Naive thymus-derived CD8-positive, alpha-beta T cell (primary cell): ENCODE data around the gene NBEAL1. TPM values are rescaled to one million over a fixed set of nuclear protein-coding genes. Genes with fewer than 3 reads are reported as not detected.
A peak's percentile ranks its signal among the peaks of the same experiment; 100 is the strongest.
"Not testable (repeated sequence)": the region's sequence is repeated elsewhere in the genome, so short reads cannot be mapped to it uniquely, and the experiment has no call there.

Experiments
- ATAC-seq, 2 donors: fragments of 150-1000 bp; cut with Tn5 transposase in 1 of 2; sonication (Bioruptor Pico), chemical (Tn5 transposase) in 1 of 2; 1 replicate in 1 of 2; 2 replicates in 1 of 2; pipeline ENCODE4 v1.10.0; 2021; ENCODE audit warnings: mild to moderate bottlenecking in 2 of 2, moderate library complexity in 2 of 2
- POLR2A ChIA-PET: fragments of 350-600 bp; sonication (Branson Sonifier 250); formaldehyde crosslinking; loops from one replicate; lab custom pipeline; 2021; ENCODE audit warnings: antibody characterized with exemption; lab: Charles Lee
- DNase-seq, 10 donors: peaks; one replicate each; pipeline versions ENCODE4 v3.0.0 to v3.0.0-alpha.2; 2020 to 2022
- H3K27ac Mint-ChIP-seq, 10 donors: one replicate each; pipeline ENCODE4 v1.8.0; 2020 to 2022; ENCODE audit warnings: mild to moderate bottlenecking in 10 of 10, mixed read lengths in 10 of 10, moderate library complexity in 4 of 10, inconsistent platforms in 1 of 10
- H3K27me3 Mint-ChIP-seq, 5 donors: one replicate each; pipeline ENCODE4 v1.8.0; 2021 to 2022; ENCODE audit warnings: mixed read lengths in 5 of 5
- H3K36me3 Mint-ChIP-seq, 3 donors: one replicate each; pipeline ENCODE4 v1.8.0; 2020 to 2022; ENCODE audit warnings: mixed read lengths in 3 of 3, mild to moderate bottlenecking in 2 of 3, inconsistent platforms in 1 of 3
- H3K4me1 Mint-ChIP-seq, 4 donors: one replicate each; pipeline ENCODE4 v1.8.0; 2021 to 2022; ENCODE audit warnings: mixed read lengths in 4 of 4
- H3K4me3 Mint-ChIP-seq, 10 donors: one replicate each; pipeline ENCODE4 v1.8.0; 2020 to 2022; ENCODE audit warnings: mild to moderate bottlenecking in 10 of 10, mixed read lengths in 10 of 10, moderate library complexity in 6 of 10, inconsistent platforms in 1 of 10
- H3K9me3 Mint-ChIP-seq, 9 donors: one replicate each; pipeline ENCODE4 v1.8.0; 2020 to 2022; ENCODE audit warnings: mixed read lengths in 9 of 9, mild to moderate bottlenecking in 3 of 9, inconsistent platforms in 1 of 9, moderate library complexity in 1 of 9
- polyA plus RNA-seq, 3 donors: library from polyadenylated mRNA; unstranded; fragments of 300-500 nt; fragmentation: Illumina TruSeq; gene quantifications; one replicate each; pipeline ENCODE4 v1.2.3, GENCODE V29; 2021
- total RNA-seq, 8 experiments: library from RNA in 2 of 8; stranded (reverse) in 2 of 8; gene quantifications; one replicate each; pipeline ENCODE4 v1.2.3 and lab custom pipeline; 2021 to 2026

NBEAL1 gene
- total and polyA plus RNA-seq, 5 experiments from 2014 or later, result 7.5 to 18.4 (median 8.6) TPM

DNA sequence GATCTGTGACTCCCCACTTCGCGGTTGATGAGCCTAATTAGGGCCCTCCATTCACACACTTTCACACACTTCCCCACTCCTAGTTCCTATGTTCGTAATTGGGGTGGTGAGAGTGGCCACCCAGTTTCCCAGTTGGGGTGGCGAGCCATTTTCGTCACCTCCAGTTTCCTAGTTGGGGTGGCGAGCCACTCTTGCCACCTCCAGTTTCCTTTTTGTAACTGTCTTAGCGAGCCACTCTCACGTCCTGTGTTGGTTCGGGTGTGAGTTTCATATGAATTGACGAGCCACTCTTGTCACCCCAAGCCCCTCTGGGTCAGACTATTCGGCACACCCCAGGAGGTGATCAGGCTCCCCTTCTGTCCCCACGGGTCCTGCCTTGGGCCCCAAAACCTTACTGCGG lies 238.1 kb downstream of the NBEAL1 start:
- Mint-ChIP-seq H3K4me1 (peaks cover 0 to 10% (median 6%) of the 10 kb centered on the region in 4 donors), H3K27me3 (no peaks in the 10 kb centered on the region), H3K36me3 (peaks cover 5 to 90% (median 43%) of the 10 kb centered on the region in 3 donors), H3K27ac (peak overlapping the region in 1 of 10 donors; percentile 71), H3K9me3 (peaks cover 0 to 4% (median 0%) of the 10 kb centered on the region in 9 donors), H3K4me3 (peak overlapping the region in 1 of 10 donors; percentile 50)
- POLR2A ChIA-PET, result interaction anchor here (1.7 kb wide), 1 partner anchor 14 kb away, joined by 5 read pairs; the partner anchor contains the start of gene CYP20A1
- ATAC-seq, result no peak
- DNase-seq, result no peak

GRCh38 chr2:203253422-203254095 lies 238.9 kb downstream of the NBEAL1 start:
- H3K27me3 Mint-ChIP-seq, H3K4me3 Mint-ChIP-seq, DNase-seq, H3K9me3 Mint-ChIP-seq, ATAC-seq: not testable (repeated sequence)
- Mint-ChIP-seq H3K4me1 (peaks cover 4 to 11% (median 7%) of the 10 kb centered on the region in 4 donors), H3K27ac (peak overlapping the region in 1 of 10 donors; percentile 20), H3K36me3 (peaks cover 5 to 90% (median 47%) of the 10 kb centered on the region in 3 donors)
- POLR2A ChIA-PET, result interaction anchor here (1.7 kb wide), 1 partner anchor 15 kb away, joined by 5 read pairs; the partner anchor contains the start of gene CYP20A1

- POLR2A ChIA-PET, result interaction anchor here (0.6 to 0.7 kb wide), 2 partner anchors 133 to 141 kb away, joined by 3 to 5 read pairs; no protein-coding TSS in a partner anchor
- peak overlapping the region in 3 of 10 donors; percentile 17 to 80 (median 38) for H3K27ac Mint-ChIP-seq
- peaks cover 7 to 28% (median 19%) of the 10 kb centered on the region in 4 donors for H3K4me1 Mint-ChIP-seq
- no peaks in the 10 kb centered on the region for H3K9me3 Mint-ChIP-seq
- DNase-seq (no peak), ATAC-seq (no peak)
- H3K27me3 Mint-ChIP-seq, result no peaks in the 10 kb centered on the region
- H3K36me3 Mint-ChIP-seq, result peaks cover 0 to 87% (median 14%) of the 10 kb centered on the region in 3 donors
- peak overlapping the region in 1 of 10 donors; percentile 32 for H3K4me3 Mint-ChIP-seq
These were observed 246.9 kb downstream of the NBEAL1 start for GRCh38 chr2:203261326-203262159.

Other genes with a start within 250 kb of the NBEAL1 start
- 1 to 10 TPM; 2.8 to 4.7 TPM for gene ICA1L, start 143.1 kb upstream of the NBEAL1 start, total RNA-seq
- 1 to 10 TPM; 3.5 to 4.1 (median 3.6) TPM for gene ICA1L, start 143.1 kb upstream of the NBEAL1 start, polyA plus RNA-seq
- 10 to 100 TPM; 22.7 to 24.6 TPM for gene WDR12, start 103.2 kb upstream of the NBEAL1 start, total RNA-seq
- 10 to 100 TPM; 13.5 to 19.6 (median 16.9) TPM for gene WDR12, start 103.2 kb upstream of the NBEAL1 start, polyA plus RNA-seq
- 10 to 100 TPM; 24.5 to 26.5 TPM for gene CARF, start 102.6 kb upstream of the NBEAL1 start, total RNA-seq
- 10 to 100 TPM in 1 of 3 donors, 1 to 10 TPM in 2; 4.1 to 10.1 (median 7.7) TPM for gene CARF, start 102.6 kb upstream of the NBEAL1 start, polyA plus RNA-seq
- gene CYP20A1, start 224.1 kb downstream of the NBEAL1 start, total RNA-seq, result 10 to 100 TPM; 35.6 to 42.4 TPM
- gene CYP20A1, start 224.1 kb downstream of the NBEAL1 start, polyA plus RNA-seq, result 10 to 100 TPM; 19.3 to 36.2 (median 22.7) TPM